GM11168 (cell line): ENCODE measurements around the gene DBET.
"Not testable (repeated sequence)": the region's sequence is repeated elsewhere in the genome, so short reads cannot be mapped to it uniquely, and the experiment has no call there.

Experiments used
- in situ Hi-C: fragments of 300-500 bp; cut with MboI; formaldehyde crosslinking; loops from one replicate; pipeline ENCODE4 v1.12.0; 2022; ENCODE audit warnings: low sequenced_read_pairs; ENCODE audit not compliant: unreplicated experiment

DBET gene

DNA sequence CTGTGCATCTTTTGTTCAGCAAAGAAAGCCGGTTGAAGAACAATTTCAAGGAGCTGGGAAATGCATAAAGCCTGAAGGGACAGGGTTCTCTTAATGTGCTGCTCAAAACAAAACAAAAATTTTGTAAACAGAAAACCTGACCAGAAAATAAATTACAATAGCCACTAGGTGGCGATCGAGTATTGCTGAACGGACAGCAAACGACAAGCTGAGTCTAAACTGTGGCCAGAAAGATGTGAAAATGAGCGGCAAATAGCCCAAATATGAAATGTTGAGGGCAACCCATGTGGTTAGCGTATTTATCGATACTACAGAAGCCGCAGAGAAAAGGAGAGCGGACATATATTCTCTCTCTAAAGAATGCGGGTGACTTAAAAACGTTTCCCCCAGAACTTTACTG is 16.7 kb upstream of the DBET start:
- in situ Hi-C loops, result not testable (repeated sequence)

DNA sequence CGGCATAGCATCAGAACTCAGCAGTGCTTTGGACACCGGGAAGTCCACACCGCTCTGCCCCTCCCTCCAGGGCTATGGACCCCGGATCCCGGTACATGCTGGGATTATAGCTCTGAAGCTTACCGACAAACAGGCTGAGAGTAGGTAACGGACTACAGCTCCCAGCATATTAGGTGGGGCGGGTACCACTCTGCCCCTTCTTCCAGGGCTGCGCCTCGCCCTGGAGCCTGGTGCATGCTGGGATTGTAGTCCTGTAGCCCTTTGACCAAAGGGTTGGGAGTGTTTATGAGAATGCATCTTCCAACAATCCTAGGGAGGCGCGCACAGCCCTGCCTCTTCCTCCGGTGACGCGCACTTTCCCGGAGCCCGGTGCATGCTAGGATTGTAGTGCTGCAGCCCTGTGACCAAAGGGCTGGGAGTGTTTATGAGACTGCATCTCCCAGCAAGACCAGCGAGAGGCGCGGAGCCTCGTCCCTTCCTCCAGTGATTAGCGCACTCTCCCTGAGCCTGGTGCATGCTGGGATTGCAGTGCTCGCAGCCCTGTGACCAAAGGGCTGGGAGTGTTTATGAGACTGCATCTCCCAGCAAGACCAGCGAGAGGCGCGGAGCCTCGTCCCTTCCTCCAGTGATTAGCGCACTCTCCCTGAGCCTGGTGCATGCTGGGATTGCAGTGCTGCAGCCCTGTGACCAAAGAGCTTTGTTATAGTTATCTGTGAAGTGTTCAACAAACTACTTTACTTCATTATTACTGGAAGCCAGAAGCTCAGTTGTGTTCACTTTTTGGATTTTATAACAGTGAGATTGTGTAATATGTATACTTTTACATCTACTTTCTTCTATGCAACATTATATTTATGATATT is 14.7 kb upstream of the DBET start:
- in situ Hi-C loops, result not testable (repeated sequence)

DNA sequence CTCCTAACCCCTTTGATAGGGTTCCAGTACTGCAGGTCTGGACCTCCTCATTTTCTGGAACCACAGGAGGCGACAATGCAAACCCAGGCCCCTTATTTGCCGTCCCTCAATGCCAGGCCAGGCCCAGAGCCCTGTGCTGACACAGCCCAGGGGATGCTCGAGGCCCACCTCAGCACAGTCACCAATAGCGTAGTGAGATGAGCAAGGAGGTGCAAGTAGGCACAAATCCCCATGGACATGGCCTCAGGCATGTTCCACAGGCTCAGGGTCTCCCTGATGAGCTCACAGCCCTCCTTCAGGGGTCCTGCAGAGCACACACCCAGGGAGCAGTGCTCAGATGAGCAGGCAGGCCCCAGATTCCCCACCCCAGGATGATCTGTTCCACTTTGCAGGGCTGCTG is 5.3 kb upstream of the DBET start:
- in situ Hi-C loops, result not testable (repeated sequence)

DNA sequence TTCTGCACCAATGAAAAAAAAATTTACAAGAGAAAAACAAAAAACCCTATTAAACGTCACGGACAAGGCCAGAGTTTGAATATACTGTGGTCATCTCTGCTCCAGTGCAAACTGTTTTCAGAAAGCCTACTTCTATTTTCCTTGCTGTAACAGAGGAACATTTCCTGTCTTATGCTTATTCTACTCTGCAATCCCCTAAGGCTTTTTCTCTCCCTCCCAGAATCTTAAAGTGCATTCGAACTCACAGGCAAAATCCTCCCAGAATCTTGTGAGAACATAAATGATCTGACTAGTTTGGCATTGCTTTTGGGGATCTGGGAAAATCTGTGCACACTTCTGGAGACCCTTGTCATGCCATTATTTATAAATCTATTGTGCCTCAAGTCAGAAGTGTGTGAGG is 503 bp downstream of the DBET start:
- in situ Hi-C loops, result not testable (repeated sequence)

DNA sequence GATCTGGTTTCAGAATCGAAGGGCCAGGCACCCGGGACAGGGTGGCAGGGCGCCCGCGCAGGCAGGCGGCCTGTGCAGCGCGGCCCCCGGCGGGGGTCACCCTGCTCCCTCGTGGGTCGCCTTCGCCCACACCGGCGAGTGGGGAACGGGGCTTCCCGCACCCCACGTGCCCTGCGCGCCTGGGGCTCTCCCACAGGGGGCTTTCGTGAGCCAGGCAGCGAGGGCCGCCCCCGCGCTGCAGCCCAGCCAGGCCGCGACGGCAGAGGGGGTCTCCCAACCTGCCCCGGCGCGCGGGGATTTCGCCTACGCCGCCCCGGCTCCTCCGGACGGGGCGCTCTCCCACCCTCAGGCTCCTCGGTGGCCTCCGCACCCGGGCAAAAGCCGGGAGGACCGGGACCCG is 4.0 kb downstream of the DBET start:
- in situ Hi-C loops, result not testable (repeated sequence)

DNA sequence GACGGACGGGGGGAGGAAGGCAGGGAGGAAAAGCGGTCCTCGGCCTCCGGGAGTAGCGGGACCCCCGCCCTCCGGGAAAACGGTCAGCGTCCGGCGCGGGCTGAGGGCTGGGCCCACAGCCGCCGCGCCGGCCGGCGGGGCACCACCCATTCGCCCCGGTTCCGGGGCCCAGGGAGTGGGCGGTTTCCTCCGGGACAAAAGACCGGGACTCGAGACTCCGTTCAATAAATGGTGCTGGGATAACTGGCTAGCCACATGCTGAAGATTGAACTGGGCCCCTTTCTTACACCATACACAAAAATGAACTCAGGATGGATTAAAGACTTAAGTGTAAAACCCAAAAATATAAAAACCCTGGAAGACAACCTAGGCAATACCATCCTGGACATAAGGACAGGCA is 28.8 kb downstream of the DBET start:
- in situ Hi-C loops, result not testable (repeated sequence)

DNA sequence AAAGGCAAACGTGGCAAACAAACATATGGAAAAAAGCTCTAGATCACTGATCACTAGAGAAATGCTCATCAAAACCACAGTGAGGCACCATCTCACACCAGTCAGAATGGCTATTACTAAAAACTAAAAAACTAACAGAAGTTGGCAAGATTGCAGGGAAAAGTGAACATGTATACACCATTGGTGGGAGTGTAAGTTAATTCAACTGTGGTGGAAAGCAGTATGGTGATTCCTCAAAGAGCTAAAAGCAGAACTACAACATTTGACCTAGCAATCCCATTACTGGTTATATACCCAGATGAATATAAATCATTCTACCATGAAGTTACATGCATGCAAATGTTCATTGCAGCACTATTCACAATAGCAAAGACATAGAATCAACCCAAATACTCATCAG is 29.7 kb downstream of the DBET start:
- in situ Hi-C loops, result not testable (repeated sequence)

DNA sequence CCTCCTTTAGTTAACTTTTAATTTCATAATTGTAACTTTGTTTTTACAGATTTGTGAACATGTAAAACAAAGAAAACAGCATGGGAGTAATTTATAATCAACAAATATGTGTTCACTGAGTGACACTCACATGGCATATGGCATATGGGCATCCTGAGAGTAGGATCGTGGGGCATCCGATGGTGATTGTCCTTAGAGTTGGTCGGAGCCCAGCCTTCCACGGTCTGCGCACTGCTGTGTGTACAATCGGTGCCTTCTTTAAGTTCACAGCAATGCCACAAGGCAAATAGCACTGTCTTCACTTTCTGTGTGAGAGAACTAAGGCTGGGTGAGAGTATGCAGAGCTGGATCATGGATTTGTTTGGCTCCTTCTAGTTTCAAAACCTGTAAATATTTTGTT is 31.0 kb downstream of the DBET start:
- in situ Hi-C loops, result not testable (repeated sequence)

DNA sequence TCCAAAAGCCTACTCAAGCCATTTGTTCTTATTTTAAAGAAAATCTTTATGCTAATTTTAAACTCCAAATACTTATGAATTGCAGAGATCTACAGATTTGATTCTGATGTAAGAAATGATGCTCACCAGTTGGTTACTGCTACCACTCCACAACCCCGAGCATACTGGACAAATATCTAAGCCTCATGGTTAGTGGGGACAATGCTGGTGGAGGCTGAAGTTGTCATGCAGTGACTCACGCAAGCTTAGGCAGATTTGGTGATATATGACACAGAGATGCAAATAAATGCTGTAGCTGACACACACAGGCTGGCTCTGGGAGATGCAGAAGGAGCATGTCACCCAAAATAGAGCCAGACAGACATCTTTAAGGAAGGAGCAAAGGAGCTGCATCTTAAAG is 35.3 kb downstream of the DBET start:
- in situ Hi-C loops, result not testable (repeated sequence)

DNA sequence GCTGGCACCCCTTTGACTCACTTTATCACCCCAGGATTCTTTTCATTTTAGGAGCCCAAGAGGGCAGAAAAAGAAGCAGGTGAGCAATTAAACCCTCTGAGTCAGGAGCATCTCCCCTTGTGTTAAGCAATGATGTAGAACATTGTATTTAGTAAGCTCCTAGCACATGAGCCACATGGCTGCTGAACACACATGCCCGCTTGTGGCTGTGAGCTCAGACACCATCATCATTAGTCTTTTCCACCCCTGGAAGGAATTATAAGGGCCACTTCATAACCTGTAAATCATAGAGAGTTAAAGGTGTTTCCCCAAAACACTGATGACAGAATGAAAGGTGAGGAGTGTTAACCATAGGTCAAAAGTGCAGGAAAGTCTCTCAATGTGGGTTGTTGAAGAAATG is 37.2 kb downstream of the DBET start:
- in situ Hi-C loops, result not testable (repeated sequence)

DNA sequence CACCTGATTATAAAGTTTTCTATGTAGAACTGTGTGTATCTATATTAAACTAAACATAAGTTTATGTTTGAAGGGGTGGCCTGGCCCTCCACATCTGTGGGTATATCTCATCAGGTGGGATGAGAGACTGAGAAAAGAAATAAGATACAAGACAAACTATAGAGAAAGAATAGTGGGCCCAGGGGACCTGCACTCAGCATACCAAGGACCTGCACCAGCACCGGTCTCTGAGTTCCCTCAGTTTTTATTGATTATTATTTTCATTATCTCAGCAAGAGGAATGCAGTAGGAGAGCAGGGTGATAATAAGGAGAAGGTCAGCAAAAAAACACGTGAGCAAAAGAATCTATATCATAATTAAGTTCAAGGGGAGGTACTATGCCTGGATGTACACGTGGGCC is 41.9 kb downstream of the DBET start:
- in situ Hi-C loops, result not testable (repeated sequence)

DNA sequence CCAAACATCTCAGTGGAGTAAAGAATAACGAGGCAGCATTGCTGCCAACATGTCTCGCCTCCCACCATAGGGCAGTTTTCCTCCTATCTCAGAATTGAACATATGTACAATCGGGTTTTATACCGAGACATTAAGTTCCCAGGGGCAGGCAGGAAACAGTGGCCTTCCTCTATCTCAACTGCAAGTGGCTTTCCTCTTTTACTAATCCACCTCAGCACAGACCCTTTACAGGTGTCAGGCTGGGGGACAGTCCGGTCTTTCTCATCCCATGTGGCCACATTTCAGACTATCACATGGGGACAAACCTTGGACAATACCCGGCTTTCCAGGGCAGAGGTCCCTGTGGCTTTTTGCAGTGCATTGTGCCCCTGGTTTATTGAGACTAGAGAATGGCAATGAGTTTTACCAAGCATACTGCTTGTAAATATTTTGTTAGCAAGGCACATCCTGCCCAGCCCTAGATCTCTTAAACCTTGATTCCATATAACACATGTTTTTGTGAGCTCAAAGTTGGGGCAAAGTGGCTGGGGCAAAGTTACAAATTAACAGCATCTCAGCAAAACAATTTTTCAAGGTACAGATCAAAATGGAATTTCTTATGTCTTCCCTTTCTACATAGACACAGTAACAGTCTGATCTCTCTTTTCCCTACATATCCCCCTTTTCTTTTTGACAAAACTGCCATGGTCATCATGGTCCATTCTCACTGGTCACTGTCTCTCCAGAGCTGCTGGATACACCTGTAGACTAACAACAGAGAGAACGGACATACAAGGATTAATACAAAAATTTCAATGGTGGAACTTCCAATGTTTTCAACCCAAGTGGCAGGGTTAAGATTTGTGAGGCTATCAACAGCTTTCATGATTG is 42.5 kb downstream of the DBET start:
- in situ Hi-C loops, result not testable (repeated sequence)

DNA sequence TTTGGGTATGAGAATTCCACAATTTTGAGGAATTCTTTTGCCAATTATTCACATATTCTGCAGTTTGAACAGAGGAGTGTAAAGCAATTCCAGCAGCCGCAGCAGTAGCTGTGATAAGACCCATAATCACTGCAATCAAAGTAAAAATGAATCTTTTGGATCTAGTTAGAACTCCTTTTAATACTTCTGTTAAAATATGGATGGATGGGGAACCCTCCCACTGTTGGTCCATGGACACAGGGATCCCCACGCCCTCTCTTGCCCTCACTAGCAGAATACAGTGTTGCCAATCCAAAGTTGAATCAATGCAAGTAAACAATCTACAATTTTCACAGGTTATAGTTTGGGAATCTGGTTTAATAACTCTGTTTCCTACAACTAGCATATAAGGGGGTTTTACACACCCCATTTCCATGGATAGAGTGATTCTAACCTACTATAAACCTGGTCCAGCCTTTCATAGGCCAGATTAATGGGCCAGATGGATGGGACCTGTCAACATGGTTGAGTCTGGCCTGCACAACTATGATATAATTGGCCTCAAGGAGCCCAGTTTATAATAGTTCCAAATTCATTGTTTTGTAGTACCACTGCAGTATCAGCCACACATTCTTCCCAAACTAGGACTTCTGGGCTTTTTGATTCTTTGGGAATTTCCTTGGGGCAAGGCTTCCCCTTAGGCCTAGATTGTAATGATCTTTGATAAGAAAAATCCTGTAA is 43.6 kb downstream of the DBET start:
- in situ Hi-C loops, result not testable (repeated sequence)

DNA sequence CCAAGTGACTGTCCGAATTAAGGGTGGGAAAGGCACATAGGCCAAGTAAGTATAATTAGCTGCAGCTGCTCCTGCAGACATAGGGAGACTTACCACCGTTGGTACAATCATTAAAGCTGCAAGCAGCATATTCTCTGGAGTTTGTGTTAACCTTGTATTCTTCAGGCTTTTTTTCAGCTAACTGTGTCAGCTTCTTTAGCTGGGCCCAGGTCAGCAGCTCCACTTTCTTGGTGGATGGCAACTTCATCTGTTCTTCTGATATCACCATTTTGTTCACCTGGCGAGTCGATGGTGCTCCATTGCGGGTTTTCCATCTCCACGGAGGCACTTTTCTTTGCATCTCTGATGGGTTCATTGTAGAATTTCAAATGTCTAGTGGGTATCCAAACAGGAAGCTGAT is 44.5 kb downstream of the DBET start:
- in situ Hi-C loops, result not testable (repeated sequence)

DNA sequence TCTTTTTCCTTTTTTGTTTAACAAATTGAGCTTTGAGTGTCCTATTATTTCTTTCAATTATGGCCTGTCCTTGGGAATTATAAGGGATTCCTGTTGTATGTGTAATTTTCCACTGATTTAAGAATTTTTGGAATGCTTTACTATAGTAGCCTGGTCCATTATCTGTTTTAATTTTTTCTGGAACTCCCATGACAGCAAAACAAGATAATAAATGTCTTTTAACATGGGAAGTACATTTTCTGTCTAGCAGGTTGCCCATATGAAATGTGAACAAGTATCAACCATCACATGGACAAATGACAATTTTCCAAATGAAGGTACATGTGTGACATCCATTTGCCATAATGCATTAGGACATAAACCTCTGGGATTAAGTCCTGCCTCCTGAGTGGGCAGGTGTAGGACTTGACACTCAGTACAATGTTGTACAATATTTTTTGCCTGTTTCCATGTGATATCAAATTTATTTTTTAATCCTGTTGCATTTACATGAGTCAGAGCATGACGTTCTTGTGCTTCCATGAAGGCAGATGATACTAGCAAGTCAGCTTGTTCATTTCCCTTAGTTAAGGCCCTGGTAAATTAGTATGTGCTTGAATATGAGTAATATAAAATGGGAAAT is 45.2 kb downstream of the DBET start:
- in situ Hi-C loops, result not testable (repeated sequence)

DNA sequence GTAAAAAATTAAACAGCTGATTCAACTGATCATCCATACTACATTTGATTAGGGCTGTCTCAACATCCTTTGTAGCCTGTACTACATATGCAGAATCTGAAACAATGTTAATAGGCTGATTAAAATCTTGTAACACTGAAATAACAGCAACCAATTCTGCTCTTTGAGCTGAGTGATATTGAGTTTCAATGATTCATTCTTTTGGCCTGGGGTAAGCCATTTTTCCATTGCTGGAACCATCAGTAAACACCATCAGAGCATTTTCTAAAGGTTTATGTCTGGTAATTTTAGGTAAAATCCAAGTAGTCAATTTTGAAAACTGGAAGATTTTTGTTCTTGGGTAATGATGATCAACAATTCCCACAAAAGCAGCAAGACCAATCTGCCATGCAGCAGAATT is 45.7 kb downstream of the DBET start:
- in situ Hi-C loops, result not testable (repeated sequence)

DNA sequence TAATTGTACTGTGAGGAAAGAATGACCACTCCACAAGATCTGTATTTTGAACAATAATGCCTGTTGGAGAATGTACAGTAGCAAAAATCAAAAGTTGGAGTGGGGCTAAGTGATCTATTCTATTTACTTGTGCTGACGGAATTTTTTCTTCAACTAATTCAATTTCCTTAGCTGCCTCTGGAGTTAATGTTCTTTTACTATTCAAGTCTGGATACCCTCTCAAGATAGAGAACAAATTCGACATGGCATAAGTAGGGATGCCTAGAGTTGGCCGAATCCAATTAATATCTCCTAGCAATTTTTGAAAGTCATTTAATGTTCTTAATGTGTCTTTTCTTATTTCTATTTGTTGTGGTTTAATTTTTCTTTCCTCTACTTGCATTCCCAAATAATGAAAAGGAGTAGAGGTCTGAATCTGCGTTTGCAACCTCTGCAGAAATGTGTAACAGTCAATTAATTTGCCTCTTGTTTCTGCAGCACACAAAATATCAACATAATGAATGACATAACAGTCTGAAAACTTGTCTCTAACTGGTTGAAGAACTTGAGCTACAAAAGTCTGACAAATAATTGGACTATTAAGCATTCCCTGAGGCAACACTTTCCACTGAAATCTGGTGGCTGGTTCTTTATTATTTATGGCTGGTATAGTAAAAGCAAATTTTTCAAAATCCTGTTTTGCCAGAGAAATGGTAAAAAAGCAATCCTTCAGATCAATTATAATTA is 46.4 kb downstream of the DBET start:
- in situ Hi-C loops, result not testable (repeated sequence)

DNA sequence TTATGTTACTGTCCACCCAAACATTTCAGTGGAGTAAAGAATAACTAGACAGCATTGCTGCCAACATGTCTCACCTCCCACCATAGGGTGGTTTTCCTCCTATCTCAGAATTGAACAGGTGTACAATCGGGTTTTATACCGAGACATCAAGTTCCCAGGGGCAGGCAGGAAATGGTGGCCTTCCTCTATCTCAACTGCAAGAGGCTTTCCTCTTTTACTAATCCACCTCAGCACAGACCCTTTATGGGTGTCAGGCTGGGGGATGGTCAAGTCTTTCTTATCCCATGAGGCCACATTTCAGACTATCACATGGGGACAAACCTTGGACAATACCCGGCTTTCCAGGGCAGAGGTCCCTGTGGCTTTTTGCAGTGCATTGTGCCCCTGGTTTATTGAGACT is 48.6 kb downstream of the DBET start:
- in situ Hi-C loops, result not testable (repeated sequence)

DNA sequence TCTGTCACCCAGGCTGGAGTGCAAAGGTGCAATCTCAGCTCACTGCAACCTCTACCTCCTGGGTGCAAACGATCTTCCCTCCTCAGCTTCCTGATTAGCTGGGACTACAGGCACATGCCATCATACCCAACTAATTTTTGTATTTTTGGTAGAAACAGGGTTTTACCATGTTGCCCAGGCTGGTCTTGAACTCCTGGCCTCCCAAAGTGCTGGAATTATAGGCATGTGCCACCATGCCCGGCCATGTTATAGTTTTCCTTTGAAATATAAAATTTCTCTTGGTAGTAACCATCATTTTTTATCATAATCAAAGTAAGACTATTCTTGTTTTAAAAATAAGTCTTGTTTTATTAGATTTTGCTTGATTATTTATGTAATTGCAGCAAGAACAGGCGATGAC is 50.7 kb downstream of the DBET start:
- in situ Hi-C loops, result not testable (repeated sequence)
